HG03135 (cell line): Measurements from ENCODE around the gene SPINK4.
A peak's percentile ranks its signal among the peaks of the same experiment; 100 is the strongest.

ENCODE experiments used
- ATAC-seq: cut with Tn5 transposase; IDR thresholded peaks from one replicate; pipeline ENCODE4 v1.9.1; 2021; ENCODE audit warnings: mild to moderate bottlenecking, moderate library complexity; ENCODE audit not compliant: unreplicated experiment

Gene SPINK4, protein sequence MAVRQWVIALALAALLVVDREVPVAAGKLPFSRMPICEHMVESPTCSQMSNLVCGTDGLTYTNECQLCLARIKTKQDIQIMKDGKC

DNA sequence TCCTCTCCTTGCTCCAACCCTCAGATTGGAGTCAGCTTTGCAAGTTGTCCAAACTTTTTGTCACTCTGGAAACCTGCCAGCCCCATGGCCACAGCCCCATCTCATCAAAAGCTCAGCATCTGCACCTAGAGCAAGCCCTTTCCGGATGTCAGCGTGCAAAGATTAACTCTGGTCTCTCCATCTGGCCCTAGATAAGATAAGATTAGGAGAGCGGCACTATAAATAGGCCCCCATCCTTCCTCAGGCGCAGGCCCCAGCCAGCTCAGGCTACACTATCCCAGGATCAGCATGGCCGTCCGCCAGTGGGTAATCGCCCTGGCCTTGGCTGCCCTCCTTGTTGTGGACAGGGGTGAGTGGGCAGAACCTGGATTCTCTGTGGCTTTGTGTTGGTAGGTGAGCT, at the start of gene SPINK4:
Gene SPINK4, plus strand, starts transcription at position 247 of the 400 bp plus-strand sequence. Its CDS starts 42 bp downstream, at position 289.
- ATAC-seq, result no peak

DNA sequence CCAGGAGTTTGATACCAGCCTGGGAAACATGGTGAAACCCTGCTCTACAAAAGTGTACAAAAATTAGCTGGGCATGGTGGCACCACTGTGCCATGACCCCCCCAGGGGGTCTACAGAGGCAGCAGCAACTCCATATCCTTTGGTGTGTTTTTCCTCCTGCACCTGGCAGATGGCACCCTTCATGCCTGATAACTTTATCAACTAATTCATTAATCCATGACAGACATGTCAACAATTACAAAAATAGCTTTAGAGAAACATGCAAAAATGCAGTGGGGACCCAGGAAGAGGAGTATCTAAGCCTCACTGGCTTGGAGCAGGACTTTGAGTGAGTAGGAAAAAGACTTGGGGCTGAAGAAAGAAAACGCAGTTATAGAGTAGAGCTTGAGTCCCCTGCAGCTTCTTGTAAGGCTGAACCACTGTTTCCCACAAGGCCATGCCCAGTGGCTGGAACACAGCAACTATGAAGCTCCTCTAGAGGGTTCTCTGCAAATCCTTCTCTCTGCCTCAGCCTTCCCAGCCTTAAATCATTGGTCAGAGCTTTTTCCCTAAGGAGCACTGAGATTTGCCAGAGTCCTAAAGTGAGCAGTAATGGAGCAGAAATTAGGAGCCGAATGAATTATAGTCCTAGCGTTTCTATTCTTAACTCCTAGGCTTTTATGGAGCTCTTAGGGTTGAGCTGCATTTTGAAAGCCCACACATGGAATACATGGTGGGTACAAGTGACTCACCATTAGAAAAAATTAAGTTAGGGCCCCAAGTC, 47.3 kb upstream of the SPINK4 start:
- no peak for ATAC-seq

DNA sequence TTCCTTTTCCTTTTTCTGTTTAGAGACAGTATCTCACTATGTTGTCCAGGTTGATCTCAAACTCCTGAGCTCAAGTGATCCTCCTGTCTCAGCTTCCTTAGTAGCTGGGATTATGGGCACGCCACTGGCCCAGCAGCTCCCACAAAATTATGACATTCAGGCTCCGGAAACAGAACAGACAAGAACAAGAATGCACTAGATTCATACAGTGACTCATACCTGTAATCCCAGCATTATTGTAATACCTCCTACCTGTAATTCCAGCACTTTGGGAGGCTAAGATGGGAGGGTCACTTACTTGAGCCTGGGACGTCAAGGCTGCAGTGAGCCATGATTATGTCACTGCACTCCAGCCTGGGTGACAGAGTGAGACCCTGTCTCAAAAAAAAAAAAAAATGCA, 46.1 kb upstream of the SPINK4 start:
- no peak for ATAC-seq

DNA sequence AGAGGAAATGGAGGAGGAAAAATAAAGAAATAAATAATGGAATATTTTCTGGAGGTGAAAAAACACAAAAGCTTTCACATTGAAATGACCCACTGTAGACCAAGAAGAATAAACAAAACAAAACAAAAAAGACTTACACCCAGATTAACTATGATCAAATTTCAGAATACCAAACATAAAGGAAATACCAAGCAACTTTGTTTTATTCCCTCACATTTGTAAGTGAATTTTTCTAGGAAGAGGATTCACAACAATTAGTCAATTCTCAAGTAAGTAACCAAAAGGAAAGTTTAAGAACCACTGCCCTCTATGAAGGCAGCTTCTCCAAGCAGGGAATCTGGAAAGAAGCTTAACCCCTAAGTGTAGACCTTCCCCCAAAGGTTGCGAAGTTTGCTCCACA, 43.2 kb upstream of the SPINK4 start:
- ATAC-seq, result no peak

DNA sequence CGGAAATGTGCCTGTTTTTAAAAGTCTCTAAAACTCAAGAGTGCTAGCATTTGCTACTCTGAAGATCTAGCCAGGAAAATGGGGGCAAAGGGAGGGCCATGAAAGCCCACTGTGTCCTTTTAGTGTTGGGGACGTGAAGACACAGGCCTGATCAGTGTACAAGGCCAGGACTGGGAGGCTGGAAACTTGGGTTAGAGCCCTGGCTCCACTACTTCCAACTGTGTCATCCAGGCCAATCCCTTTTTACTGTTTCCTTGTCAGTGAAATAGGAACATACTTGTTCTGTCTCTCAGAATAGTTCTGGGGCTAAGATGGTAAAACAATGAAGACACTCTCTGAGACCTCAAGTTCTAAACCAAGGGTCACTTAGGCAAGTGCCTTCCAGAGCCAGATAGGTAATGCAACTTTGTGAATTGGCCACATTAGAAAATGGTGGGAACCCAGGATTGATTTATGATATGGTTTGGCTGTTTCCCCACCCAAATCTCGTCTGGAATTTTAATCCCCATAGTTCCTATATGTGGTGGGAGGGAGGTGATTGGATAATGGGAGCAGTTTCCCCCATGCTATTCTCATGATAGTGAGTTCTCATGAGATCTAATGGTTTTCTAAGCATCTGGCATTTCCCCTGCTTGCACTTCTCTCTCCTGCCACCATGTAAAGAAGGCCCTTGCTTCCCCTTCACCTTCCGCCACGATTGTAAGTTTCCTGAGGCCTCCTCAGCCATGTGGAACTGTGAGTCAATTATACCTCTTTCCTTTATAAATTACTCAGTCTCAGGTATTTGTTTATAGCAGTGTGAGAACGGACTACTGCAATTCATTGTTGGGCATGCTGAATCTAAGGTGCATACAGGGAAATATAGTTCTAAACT, 42.5 kb upstream of the SPINK4 start:
- ATAC-seq, result no peak

DNA sequence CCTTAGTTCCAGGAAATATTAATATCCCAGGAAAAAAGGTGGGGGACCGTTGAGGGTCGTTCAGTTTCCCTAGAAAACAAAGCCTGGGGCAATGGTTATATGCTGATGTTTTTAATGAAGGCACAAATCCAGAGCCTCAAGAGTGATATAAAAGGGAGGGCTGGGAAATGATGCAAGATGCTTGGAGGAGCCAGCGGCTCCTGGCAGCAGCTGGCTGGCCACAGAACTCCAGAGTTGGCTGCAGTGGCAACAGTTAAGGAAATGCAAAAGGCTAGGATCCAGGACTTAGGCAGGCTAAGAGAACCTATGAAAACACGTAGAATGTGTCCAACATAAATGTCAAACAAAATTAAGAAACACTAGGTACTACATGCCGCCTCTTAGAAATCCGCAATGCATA, 41.8 kb upstream of the SPINK4 start:
- ATAC-seq, result no peak

DNA sequence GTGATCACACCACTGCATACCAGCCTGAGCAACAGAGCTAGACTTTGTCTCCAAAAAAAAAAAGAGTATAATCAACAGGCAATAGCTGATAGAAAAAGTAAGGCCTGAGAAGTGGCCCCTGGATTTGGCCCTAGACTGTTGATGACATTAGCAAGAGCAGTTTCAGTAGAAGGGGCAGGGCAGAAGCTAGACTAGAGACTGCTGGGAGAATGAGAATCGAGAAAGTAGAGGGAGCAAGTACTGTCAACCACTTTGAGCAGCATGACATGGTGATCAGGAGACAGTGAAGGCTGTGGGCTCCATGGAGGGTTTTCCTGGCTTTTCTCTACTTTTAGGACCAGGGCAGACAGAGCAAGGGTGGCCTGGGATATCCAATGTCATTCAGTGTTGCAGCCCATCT, 37.9 kb upstream of the SPINK4 start:
- ATAC-seq, result peak; percentile 40

DNA sequence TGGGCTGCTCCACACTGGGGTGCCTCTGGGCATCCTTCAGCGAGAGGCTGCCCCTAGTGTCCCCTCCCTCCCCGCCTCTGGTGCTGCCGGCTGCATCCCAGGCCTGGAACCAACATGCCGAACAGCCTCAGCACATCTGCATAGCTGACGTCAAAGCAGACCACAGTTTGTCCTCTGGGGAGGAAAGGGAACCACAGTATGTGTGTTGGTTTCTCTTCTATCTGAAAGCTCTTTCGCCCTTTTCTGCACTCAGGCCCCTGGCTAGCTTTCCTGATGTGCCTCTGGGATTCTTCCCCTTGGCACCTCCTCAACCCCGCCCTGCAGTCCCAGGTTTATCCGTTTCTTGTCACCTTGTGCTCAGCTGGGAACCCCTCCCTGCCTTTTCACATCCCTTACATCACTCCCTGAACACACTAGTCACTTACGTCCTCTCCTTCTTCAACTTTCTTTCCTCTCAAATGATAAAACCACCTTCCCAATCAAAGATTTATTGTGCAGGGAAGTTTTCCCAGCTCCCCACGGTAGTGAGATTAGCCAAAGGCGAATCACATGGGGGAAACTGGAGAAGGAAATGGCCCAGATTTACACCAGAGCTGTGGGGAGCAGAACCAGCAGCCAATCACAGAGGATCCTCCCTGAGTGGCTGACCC, 37.3 kb upstream of the SPINK4 start:
- peak; percentile 98 for ATAC-seq

DNA sequence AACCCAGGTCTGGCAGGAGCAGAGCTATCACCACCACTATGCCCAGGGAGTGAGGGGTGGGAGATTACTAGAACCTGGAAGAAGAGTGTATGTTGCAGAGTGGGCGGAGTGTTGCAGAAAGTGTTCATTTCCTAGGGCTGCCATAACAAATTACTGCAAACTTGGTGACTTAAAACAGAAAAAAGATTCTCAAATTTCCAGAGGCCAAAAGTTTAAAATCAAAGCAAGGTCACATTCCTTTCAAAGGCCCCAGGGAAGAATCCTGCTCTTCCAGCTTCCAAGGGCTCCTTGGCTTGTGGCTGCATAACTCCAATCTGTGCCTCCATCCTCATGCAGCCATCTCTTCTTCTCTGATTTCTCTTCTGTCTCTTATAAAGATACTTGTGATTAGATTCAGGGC, 30.6 kb upstream of the SPINK4 start:
- no peak for ATAC-seq

DNA sequence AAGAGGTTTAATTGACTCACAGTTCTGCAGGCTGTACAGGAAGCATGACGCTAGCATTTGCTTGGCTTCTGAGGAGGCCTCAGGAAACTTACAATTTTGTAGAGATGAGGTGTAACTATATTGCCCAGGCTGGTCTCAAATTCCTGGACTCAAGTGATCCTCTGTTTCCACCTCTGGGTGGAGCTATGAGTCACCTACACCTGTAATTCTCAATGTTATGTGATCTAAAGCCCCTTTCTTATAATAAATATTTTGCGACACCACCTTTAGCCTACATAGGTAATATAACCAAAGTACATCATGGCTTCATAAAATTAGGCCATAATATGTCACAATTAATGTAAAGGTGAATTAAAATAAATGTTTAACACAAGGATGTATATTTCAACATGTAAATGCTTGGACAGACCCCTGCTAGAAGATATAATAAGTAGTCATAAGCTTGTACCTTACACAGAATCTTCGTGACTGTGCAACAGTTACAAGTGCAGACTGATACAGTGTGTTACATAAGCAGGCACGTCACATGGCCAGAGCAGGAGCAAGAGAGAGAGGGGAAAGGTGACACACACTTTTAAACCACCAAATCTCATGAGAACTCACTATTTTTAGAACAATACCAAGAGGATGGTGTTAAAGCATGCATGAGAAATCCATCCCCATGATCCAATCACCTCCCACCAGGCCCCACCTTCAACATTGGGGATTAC, 29.8 kb upstream of the SPINK4 start:
- no peak for ATAC-seq

DNA sequence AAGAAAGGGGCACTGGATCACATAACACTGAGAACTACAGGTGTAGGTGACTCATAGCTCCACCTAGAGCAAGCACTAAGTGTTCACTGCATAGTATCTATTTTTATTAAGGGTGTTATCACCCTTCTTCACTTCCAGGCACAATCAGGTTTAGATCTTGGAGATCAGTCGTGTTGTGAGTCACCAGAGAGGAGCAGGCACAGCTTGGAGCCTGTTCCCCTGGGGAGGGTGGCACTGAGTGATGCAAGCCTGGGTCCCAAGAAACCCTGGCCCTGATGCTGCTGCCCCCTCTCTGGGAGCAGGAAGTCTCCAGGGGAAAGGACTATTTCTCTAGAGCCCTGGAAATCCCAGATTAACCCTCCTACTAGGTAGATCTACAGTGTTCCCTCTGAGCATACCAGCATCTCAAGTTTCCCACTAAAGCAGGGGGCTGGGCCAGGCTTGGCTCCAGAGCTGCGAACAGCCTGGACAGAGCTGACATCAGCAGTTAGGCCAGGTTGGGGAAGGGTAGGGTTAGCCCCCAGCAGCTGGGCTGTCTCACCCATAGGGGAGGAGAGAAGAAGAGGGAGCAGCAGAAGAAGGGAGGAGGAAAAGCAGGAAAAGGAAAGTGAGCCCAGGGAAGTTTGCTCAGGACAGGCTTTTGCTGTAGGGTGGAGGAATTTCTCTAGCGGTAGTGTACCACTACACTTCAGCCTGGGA, 28.1 kb upstream of the SPINK4 start:
- ATAC-seq, result no peak

DNA sequence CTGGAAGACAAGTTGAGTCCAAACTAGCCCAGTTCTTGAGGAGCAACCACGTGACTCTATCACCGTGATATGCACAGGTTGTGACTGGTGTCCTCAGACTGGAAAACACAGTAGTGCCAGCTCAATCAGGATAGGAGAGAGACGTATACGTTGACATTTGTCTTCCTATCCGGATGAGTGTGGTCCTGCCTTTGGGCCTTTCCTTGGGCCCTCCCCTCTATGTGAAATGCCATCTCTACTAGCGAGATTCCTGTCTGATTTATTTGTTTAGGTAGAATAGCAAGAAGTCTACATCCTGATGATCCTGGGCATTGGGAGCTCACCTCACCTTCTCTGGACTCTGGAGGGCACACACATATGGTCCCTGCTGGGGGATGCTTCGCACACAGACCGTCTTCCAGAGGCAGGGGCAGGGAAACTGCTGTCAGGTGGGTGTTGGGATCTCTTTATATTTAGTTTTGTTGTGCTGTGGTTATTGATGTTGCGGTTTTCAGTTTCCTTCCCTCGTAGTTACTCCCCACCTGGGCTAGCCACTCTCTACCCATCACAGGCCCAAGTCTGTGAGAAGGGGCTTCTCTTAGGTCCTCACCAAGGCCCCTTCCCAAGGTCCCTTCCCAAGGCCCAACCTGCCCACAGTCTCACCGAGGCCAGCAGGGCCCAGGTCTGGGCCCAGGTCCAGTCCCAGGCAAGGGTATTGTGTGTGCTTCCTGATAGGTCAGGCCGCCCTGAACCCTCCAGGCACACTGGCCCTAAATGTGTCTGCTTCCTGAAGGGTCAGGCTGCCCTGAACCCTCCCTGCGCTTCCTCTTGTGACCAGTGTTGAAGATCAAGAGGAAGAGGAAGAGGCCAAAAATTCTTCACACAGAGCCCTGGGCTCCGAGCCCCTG, 19.0 kb upstream of the SPINK4 start:
- ATAC-seq, result no peak

DNA sequence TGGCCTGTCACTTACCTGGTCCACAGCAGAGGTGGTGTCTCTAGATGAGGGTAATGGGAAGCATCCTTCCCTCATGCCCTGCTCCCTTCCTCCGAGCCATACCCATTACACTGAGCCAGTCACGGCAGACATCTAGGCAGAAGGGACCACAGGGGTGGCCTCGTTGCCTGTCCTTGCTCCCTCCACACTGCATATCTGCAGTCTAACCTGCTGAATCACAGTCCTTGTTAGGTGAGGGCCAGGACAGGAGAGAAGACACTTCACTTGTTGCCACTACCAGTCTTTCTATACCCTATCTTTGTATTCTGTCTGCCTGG, 18.4 kb upstream of the SPINK4 start:
- ATAC-seq, result no peak

DNA sequence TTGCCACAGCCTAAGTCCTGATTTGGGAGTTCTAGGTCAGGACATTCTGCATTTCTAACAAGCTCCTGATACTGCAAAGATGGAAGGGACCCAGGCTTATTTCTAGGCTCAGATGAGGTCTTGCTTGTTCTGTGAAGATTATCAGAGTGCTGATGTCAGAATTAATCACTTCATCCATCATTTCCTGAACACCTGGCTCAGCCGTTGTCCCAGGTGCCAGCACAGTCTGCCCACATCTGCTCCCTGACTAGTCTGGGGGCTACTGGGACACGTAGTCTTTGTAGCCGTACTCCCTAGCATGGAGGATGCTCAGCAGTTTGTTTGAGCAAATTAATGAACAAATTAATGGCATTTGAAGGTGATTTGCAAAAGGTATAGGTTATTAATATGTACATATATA, 17.9 kb upstream of the SPINK4 start:
- no peak for ATAC-seq

DNA sequence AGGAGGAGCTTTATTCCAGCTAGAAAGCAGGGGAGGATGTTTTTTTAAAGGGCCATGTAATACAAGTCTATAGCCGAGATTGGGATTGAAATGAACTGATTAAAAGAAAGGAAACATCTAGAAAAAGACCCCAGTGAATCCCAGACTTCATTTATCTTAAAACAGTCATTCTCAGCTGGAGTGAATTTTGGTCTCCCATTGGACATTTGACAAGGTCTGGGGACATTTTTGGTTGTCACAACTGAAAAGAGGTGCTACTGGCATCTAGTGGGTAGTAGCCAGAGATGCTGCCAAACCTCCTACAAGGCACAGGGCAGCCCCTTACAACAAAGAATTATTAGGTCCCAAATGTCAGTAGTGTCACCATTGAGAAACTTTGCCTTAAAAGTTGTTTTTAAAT, 16.3 kb upstream of the SPINK4 start:
- ATAC-seq, result no peak

DNA sequence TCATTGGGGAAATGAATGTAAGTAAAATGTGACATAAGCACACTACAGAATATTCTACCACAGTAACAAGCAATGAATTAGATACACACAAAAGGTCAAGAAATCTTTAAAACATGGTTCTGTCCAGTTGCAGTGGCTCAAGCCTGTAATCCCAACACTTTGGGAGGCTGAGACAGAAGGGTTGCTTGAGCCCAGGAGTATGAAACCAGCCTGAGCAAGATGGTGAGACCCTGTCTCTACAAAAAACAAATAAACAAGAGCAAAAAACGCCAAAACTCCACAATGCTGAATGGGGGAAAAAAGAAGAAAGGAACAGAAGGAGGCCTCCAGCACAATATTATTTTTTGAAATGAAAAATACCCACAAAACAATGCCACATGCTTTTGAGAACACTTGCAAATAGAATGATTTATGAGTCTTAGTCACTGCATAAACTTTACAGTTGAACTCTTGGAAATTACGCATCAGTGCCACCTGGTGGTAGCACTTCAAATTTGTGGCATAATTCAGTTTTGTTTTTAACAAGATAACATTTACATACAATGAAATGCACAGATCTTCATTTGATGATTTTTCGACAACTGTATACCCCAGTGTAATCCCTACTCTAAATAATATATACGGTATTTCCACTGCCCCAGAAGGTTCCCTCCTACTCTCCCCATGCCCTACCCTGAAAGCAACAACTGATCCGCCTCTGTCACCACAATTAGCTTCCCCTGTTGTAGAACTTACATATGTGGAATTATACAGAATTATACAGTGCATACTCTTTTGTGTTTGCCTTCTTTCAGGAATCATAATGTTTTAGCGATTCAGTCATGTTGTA, 14.4 kb upstream of the SPINK4 start:
- no peak for ATAC-seq

DNA sequence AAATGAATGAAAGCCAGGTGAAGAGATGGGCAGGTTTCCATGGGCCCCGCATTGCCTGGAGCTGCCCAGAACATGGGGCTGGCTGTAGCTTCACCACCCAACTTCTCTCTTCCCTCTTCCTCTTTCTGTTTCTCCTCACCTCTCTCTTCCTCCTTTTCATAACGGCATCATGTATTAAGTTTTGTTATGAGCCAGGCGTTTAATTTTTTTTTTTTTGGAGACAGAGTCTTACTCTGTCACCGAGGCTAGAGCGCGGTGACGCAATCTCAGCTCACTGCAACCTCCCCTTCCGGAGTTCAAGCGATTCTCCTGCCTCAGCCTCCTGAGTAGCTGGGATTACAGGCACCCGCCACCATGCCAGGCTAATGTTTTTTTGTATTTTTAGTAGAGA, 13.0 kb upstream of the SPINK4 start:
- ATAC-seq, result no peak

DNA sequence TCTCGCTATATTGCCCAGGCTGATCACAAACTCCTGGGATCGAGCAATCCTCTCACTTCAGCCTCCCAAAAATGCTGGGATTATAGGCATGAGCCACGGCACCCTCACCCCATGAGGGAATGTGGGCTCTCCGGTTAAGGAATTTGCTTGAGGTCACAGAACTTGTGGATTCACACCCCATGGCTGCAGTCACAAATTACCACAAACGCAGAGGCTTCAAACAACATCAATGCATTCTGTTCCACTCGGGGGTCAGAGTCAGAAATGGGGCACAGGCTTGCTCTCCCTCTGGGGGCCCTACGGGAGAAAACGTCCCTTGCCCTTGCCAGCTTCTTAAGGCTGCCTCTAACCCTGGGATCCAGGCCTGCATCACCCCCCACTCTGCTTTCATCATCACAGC, 12.2 kb upstream of the SPINK4 start:
- no peak for ATAC-seq

DNA sequence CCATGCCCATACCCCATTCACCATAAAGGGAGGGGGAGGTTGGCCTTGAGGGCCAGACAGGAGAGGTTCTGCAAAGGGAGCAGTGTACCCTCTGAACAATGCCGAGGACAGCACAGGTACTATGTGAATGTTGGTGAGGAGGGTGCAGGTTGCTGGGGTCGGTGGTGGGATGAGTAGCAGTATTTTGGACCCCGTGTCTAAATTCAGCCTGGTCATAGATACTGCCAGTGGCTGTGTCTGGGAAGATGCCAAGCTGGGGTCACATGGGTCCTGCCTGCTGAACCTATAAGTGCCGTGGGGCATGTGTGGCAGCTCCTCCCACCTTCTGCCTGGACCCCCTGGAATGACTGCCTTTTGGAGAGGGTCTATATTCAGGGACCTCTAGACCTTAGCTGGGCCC, 11.4 kb upstream of the SPINK4 start:
- ATAC-seq, result no peak
